GM23248 (cell line): ENCODE measurements around the gene IFT122. TPM values are rescaled to one million over a fixed set of nuclear protein-coding genes. Genes with fewer than 3 reads are reported as not detected.
A peak's percentile ranks its signal among the peaks of the same experiment; 100 is the strongest.

Experiments
- DNase-seq: peaks from one replicate; pipeline ENCODE4 v3.0.0-alpha.2; 2015
- H2AFZ ChIP-seq: fragments of 200-600 bp; sonication (generic); 2 replicates; pipeline ENCODE4 v1.6.1; 2016; ENCODE audit warnings: antibody characterized with exemption
- H3F3A ChIP-seq: fragments of 200-600 bp; sonication (generic); 2 replicates; pipeline ENCODE4 v1.6.1; 2016; ENCODE audit warnings: mild to moderate bottlenecking, antibody characterized with exemption, mixed run types; ENCODE audit not compliant: insufficient read depth
- H3K27ac ChIP-seq: fragments of 200-600 bp; sonication (generic); 2 replicates; pipeline ENCODE4 v1.5.1; 2016; ENCODE audit warnings: mild to moderate bottlenecking
- H3K27me3 ChIP-seq: fragments of 200-600 bp; sonication (generic); replicated peaks from 2 replicates; pipeline ENCODE4 v1.6.1; 2016; ENCODE audit warnings: mild to moderate bottlenecking; ENCODE audit not compliant: insufficient read depth
- H3K36me3 ChIP-seq: fragments of 200-600 bp; sonication (generic); 2 replicates; pipeline ENCODE4 v1.6.1; 2016; ENCODE audit warnings: low read depth, mild to moderate bottlenecking
- H3K4me1 ChIP-seq: fragments of 200-600 bp; sonication (generic); 2 replicates; pipeline ENCODE4 v1.6.1; 2016; ENCODE audit warnings: mild to moderate bottlenecking; ENCODE audit not compliant: insufficient read depth
- H3K4me2 ChIP-seq: fragments of 200-600 bp; sonication (generic); one replicate; pipeline ENCODE4 v1.6.1; 2016; ENCODE audit warnings: mild to moderate bottlenecking; ENCODE audit not compliant: unreplicated experiment
- H3K4me3 ChIP-seq: fragments of 200-600 bp; sonication (generic); 2 replicates; pipeline ENCODE4 v1.5.1; 2016; ENCODE audit warnings: mild to moderate bottlenecking
- H3K79me2 ChIP-seq: fragments of 200-600 bp; sonication (generic); 2 replicates; pipeline ENCODE4 v1.6.1; 2016; ENCODE audit warnings: mild to moderate bottlenecking; ENCODE audit not compliant: insufficient read depth
- H3K9ac ChIP-seq: fragments of 200-600 bp; sonication (generic); 2 replicates; pipeline ENCODE4 v1.6.1; 2016; ENCODE audit warnings: mild to moderate bottlenecking
- H3K9me2 ChIP-seq: fragments of 200-600 bp; sonication (generic); 2 replicates; pipeline ENCODE4 v1.6.1; 2016; ENCODE audit warnings: mixed run types, mild to moderate bottlenecking, moderate library complexity; ENCODE audit not compliant: insufficient read depth
- H3K9me3 ChIP-seq: fragments of 200-600 bp; sonication (generic); one replicate; pipeline ENCODE4 v1.6.1; 2017; ENCODE audit warnings: low read depth
- H4K20me1 ChIP-seq: fragments of 200-600 bp; sonication (generic); 2 replicates; pipeline ENCODE4 v1.6.0; 2016; ENCODE audit not compliant: insufficient read depth
- EZH2 ChIP-seq: fragments of 200-600 bp; sonication (generic); IDR thresholded peaks from 2 replicates; pipeline ENCODE4 v1.6.1; 2018; ENCODE audit warnings: antibody characterized with exemption, mild to moderate bottlenecking; ENCODE audit not compliant: insufficient read depth, poor library complexity, severe bottlenecking
- EZH2phosphoT487 ChIP-seq: fragments of 200-600 bp; sonication (generic); IDR thresholded peaks from 2 replicates; pipeline ENCODE4 v1.6.1; 2018; ENCODE audit warnings: antibody characterized with exemption, moderate library complexity, mild to moderate bottlenecking, low read depth; ENCODE audit not compliant: insufficient read depth
- WGBS, 2 experiments: methylation state at CpG; one replicate each; pipeline ENCODE4 v1.1.6; 2015 to 2017; ENCODE audit warnings: low lambda C conversion rate in 2 of 2, low coverage in 1 of 2; ENCODE audit errors: missing lambda C conversion rate in 2 of 2; 5-methylcytosine and 5-hydroxymethylcytosine counted together
- in situ Hi-C: fragments of 300-500 bp; cut with MboI; formaldehyde crosslinking; loops from 2 replicates; pipeline ENCODE4 v1.15.0; 2020
- polyA plus RNA-seq: library from polyadenylated mRNA; unstranded; fragments of >200 nt; fragmentation: Nextera tagmentation; extraction: Ambion mirVana; gene quantifications from 2 replicates; pipeline ENCODE4 v1.2.1, GENCODE V29; 2016
- total RNA-seq: library from RNA; depleted of rRNA; stranded (reverse); fragments of >200 nt; shearing (Covaris generic); gene quantifications from 2 replicates; pipeline ENCODE4 v1.2.3, GENCODE V29; 2014

IFT122 gene
- total and polyA plus RNA-seq, 2 experiments from 2014 or later = 16.1 to 16.3 TPM

DNA sequence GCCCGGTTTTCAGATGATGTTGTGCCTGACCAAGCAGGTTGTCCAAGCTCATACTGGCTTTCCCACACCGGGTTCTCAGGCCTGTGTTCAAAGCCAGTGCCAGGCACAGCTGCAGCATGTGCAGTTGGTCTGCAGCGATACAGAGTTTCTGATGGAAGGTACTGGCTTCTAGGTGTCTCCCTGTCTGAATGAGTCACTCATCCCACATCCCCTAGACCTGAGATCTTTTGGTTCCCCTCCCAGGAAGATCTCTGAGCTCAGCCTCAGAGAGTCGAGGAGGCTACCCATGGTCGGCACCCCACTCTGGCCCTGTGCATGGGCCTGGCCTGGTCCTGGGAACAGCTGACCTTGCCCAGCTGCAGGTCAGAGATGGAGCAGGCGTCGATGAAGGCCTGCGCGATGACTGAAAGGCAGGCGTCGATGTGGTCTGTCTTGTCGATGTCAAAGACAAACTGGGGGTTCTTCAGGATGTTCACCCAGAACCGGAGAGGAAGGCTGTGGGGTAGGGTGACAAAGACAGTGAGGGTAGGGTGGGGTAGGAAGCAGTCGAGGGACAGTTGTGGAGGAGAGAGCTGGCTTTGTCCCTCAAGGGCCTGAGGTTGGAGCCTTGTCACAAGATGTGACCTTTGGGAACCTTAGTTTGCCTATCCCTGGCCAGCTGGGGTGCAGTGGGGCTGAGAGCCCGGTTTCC lies 118.2 kb downstream of the IFT122 start:
- Histone ChIP-seq H3K27ac (peak overlapping the region; percentile 65), H3K9me3 (no peaks in the 10 kb centered on the region), H3K4me2 (peak overlapping the region; percentile 33), H3K9ac (peak overlapping the region; percentile 36), H3K27me3 (no peaks in the 10 kb centered on the region), H3K9me2 (no peaks in the 10 kb centered on the region), H3K36me3 (peaks cover 4% of the 10 kb centered on the region; the same call in 1 of the 2 replicates), H3K79me2 (no peaks in the 10 kb centered on the region), H3F3A (peaks cover 29% of the 10 kb centered on the region; the same call in 1 of the 2 replicates), H3K4me3 (no peak overlapping the region), H4K20me1 (no peaks in the 10 kb centered on the region), H3K4me1 (peaks cover 36% of the 10 kb centered on the region), H2AFZ (no peak overlapping the region)
- TF ChIP-seq EZH2 (no peak), EZH2phosphoT487 (no peak)
- peak; percentile 28 for DNase-seq
- 77 to 83% methylated on average over 15 of the region's 15 CpGs for WGBS, 2 experiments
- in situ Hi-C loops = no loop called here

- TF ChIP-seq EZH2 (no peak), EZH2phosphoT487 (no peak)
- Histone ChIP-seq H3K27me3 (no peaks in the 10 kb centered on the region), H3K9ac (peak overlapping the region; percentile 36)
These were observed 118.9 kb downstream of the IFT122 start for GRCh38 chr3:129558772-129559564.

DNA sequence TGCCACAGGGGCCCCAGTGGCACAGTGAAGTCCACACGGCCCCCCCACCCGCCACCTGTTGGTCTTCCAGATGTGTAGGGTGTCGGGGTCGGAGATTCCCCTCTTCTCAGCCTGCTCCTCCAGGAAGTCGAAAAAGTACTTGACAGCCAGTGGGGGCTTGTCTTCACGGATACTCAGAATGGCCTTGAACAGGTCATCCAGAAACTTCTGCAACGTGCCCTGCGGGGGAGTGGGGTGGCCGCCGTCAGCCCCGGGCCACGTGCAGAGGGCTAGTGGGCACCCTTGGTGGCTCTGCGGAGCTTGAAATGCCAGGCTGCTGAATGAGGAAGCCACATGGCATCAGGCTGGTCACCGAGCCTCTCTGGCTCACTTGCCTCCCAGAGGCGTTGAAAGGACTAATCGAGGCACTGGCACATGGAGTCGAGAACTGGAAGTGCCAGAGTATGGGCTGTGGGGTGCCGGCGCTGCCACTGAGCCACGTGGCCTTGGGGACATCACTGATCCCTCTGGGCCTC lies 119.6 kb downstream of the IFT122 start:
- no peak for TF ChIP-seq EZH2phosphoT487
- no peak for TF ChIP-seq EZH2
- Histone ChIP-seq H3K4me1 (peaks cover 36% of the 10 kb centered on the region), H3K4me3 (0 out of 2 replicates have a peak overlapping the region, but pooled peaks have one; percentile 55), H3K27me3 (no peaks in the 10 kb centered on the region), H2AFZ (no peak overlapping the region), H4K20me1 (no peaks in the 10 kb centered on the region), H3K79me2 (no peaks in the 10 kb centered on the region), H3K4me2 (peak overlapping the region; percentile 89), H3K27ac (peak overlapping the region; percentile 91), H3K9me2 (no peaks in the 10 kb centered on the region), H3K9me3 (no peaks in the 10 kb centered on the region), H3K9ac (no peak overlapping the region), H3K36me3 (peaks cover 4% of the 10 kb centered on the region; the same call in 1 of the 2 replicates), H3F3A (peaks cover 29% of the 10 kb centered on the region; the same call in 1 of the 2 replicates)
- whole genome bisulfite sequencing, 2 experiments = 84% methylated on average over 20 of the region's 20 CpGs
- no peak for DNase-seq
- in situ Hi-C loops = no loop called here

More at GRCh38 chr3:129558772-129559564, 118.9 kb downstream of the IFT122 start:
- H3K36me3 ChIP-seq = peaks cover 4% of the 10 kb centered on the region; the same call in 1 of the 2 replicates
- no peak overlapping the region for H2AFZ ChIP-seq
- peak; percentile 79 for DNase-seq
- in situ Hi-C loops = no loop called here
- peaks cover 36% of the 10 kb centered on the region for H3K4me1 ChIP-seq
- H3K27ac ChIP-seq = peak overlapping the region; percentile 65
- peak overlapping the region; percentile 33 for H3K4me2 ChIP-seq
- H3K9me2 ChIP-seq = no peaks in the 10 kb centered on the region
- peaks cover 29% of the 10 kb centered on the region; the same call in 1 of the 2 replicates for H3F3A ChIP-seq
- H3K9me3 ChIP-seq = no peaks in the 10 kb centered on the region
- no peaks in the 10 kb centered on the region for H4K20me1 ChIP-seq
- H3K79me2 ChIP-seq = no peaks in the 10 kb centered on the region
- H3K4me3 ChIP-seq = no peak overlapping the region
- WGBS, 2 experiments = 66 to 67% methylated on average over 11 of the region's 11 CpGs

GRCh38 chr3:129560269-129560787 lies 120.3 kb downstream of the IFT122 start:
- 52 to 60% methylated on average over 14 to 16 of the region's 16 CpGs for WGBS, 2 experiments

More at GRCh38 chr3:129560269-129560787, 120.3 kb downstream of the IFT122 start:
- Histone ChIP-seq H2AFZ (peak overlapping the region; percentile 81), H3K4me2 (peak overlapping the region; percentile 89), H3K27ac (peak overlapping the region; percentile 91), H3K9me3 (no peaks in the 10 kb centered on the region), H3K4me3 (peak overlapping the region; percentile 55), H4K20me1 (no peaks in the 10 kb centered on the region), H3K36me3 (peaks cover 4% of the 10 kb centered on the region; the same call in 1 of the 2 replicates), H3K79me2 (no peaks in the 10 kb centered on the region), H3K9me2 (no peaks in the 10 kb centered on the region), H3K27me3 (no peaks in the 10 kb centered on the region), H3K4me1 (peaks cover 36% of the 10 kb centered on the region), H3K9ac (peak overlapping the region; percentile 78), H3F3A (peaks cover 29% of the 10 kb centered on the region; the same call in 1 of the 2 replicates)
- in situ Hi-C loops = no loop called here
- peak; percentile 68 for DNase-seq
- no peak for TF ChIP-seq EZH2
